ENCODE data around the gene DHX8. TPM values are rescaled to one million over a fixed set of nuclear protein-coding genes. Genes with fewer than 3 reads are reported as not detected.

DHX8 gene
- total RNA-seq, 1 experiment from 2014 or later, result 75.2 TPM

GRCh38 chr17:43573579-43574321 is 90.0 kb downstream of the DHX8 start:
- no peak overlapping the region for H3K4me3 ChIP-seq
- H3K4me1 ChIP-seq (replicated peaks), result peaks cover 10% of the 10 kb centered on the region
- no peak for DNase-seq (ENCODE audit: low read depth in 1 of 2, low spot score in 2 of 2)
- H3K27ac ChIP-seq, result no peak overlapping the region
- no peaks in the 10 kb centered on the region for H3K27me3 ChIP-seq (replicated peaks)
- H3K36me3 ChIP-seq, result no peaks in the 10 kb centered on the region
- no peaks in the 10 kb centered on the region for H3K9me3 ChIP-seq (replicated peaks)

GRCh38 chr17:43574348-43574747 is 90.6 kb downstream of the DHX8 start:
- no peaks in the 10 kb centered on the region for H3K27me3 ChIP-seq (replicated peaks)
- no peaks in the 10 kb centered on the region for H3K9me3 ChIP-seq (replicated peaks)
- DNase-seq (ENCODE audit: low read depth in 1 of 2, low spot score in 2 of 2), result no peak
- no peaks in the 10 kb centered on the region for H3K36me3 ChIP-seq
- no peak overlapping the region for H3K27ac ChIP-seq
- no peak overlapping the region for H3K4me3 ChIP-seq
- peaks cover 16% of the 10 kb centered on the region for H3K4me1 ChIP-seq (replicated peaks)

GRCh38 chr17:43574896-43575525 is 91.2 kb downstream of the DHX8 start:
- no peaks in the 10 kb centered on the region for H3K36me3 ChIP-seq
- H3K9me3 ChIP-seq (replicated peaks), result no peaks in the 10 kb centered on the region
- no peak overlapping the region for H3K27ac ChIP-seq
- H3K27me3 ChIP-seq (replicated peaks), result no peaks in the 10 kb centered on the region
- H3K4me3 ChIP-seq, result no peak overlapping the region
- H3K4me1 ChIP-seq (replicated peaks), result peaks cover 23% of the 10 kb centered on the region
- DNase-seq (ENCODE audit: low read depth in 1 of 2, low spot score in 2 of 2), result no peak

Other genes with a start within 250 kb of the DHX8 start
- not detected in 2 replicates for gene RNU2-1, start 250.0 kb upstream of the DHX8 start, total RNA-seq (2014; rRNA removed; shearing (Covaris generic))
- 21.2 and 28.0 TPM in 2 replicates for gene ARL4D, start 85.0 kb upstream of the DHX8 start, total RNA-seq (2014; rRNA removed; shearing (Covaris generic))
- 7.2 and 16.8 TPM in 2 replicates for gene ETV4, start 62.4 kb downstream of the DHX8 start, total RNA-seq (2014; rRNA removed; shearing (Covaris generic))
- not detected in 2 replicates for gene MEOX1, start 177.9 kb downstream of the DHX8 start, total RNA-seq (2014; rRNA removed; shearing (Covaris generic))

Data from SJSA1 (cell line).